Astrocyte (in vitro differentiated cells and primary cell): Measurements from ENCODE around the gene GCK. TPM values are rescaled to one million over a fixed set of nuclear protein-coding genes. Genes with fewer than 3 reads are reported as not detected.

Experiments used
- DNase-seq: peaks from one replicate; pipeline ENCODE4 v3.0.0-alpha.2; 2010; ENCODE audit warnings: low read depth
- FAIRE-seq: peaks from 2 replicates; lab custom pipeline; 2011; peaks lifted over from hg19 to GRCh38; lab: Jason Lieb, UNC
- H2AFZ ChIP-seq: 2 replicates; pipeline ENCODE4 v1.6.0; 2012; ENCODE audit warnings: low read depth, low read length, inconsistent platforms
- H3K27ac ChIP-seq: 2 replicates; pipeline ENCODE4 v1.5.1; 2011; ENCODE audit warnings: low read depth, low read length, inconsistent platforms
- H3K27me3 ChIP-seq: 2 replicates; pipeline ENCODE4 v1.6.0; 2011; ENCODE audit warnings: low read length, inconsistent platforms; ENCODE audit not compliant: insufficient read depth
- H3K36me3 ChIP-seq: 2 replicates; pipeline ENCODE4 v1.5.1; 2011; ENCODE audit warnings: low read length, inconsistent platforms; ENCODE audit not compliant: insufficient read depth
- H3K4me1 ChIP-seq: 2 replicates; pipeline ENCODE4 v1.5.1; 2011; ENCODE audit warnings: low read length, inconsistent platforms; ENCODE audit not compliant: insufficient read depth
- H3K4me2 ChIP-seq: 2 replicates; pipeline ENCODE4 v1.6.0; 2012; ENCODE audit warnings: low read length, inconsistent platforms
- H3K4me3 ChIP-seq: 2 replicates; pipeline ENCODE4 v1.5.1; 2011; ENCODE audit warnings: low read depth, mild to moderate bottlenecking, low read length, inconsistent platforms; ENCODE audit not compliant: insufficient read depth
- H3K79me2 ChIP-seq: 2 replicates; pipeline ENCODE4 v1.6.0; 2012; ENCODE audit warnings: mild to moderate bottlenecking, low read length, inconsistent platforms; ENCODE audit not compliant: insufficient read depth
- H3K9ac ChIP-seq: 2 replicates; pipeline ENCODE4 v1.6.0; 2012; ENCODE audit warnings: mild to moderate bottlenecking, low read length, inconsistent platforms
- H3K9me3 ChIP-seq: 2 replicates; pipeline ENCODE4 v1.5.1; 2012; ENCODE audit warnings: low read depth, mild to moderate bottlenecking, low read length, inconsistent platforms; ENCODE audit not compliant: insufficient read depth
- H4K20me1 ChIP-seq: 2 replicates; pipeline ENCODE4 v1.6.0; 2012; ENCODE audit warnings: low read length, inconsistent platforms; ENCODE audit not compliant: insufficient read depth
- H3K27ac Mint-ChIP-seq: one replicate; pipeline ENCODE4 v1.8.0; 2021; ENCODE audit warnings: mild to moderate bottlenecking, mixed read lengths; ENCODE audit not compliant: unreplicated experiment
- H3K27me3 Mint-ChIP-seq: one replicate; pipeline ENCODE4 v1.8.0; 2021; ENCODE audit warnings: low read depth, mixed read lengths; ENCODE audit not compliant: unreplicated experiment
- H3K36me3 Mint-ChIP-seq: one replicate; pipeline ENCODE4 v1.8.0; 2021; ENCODE audit warnings: low read depth, mixed read lengths; ENCODE audit not compliant: unreplicated experiment
- H3K4me1 Mint-ChIP-seq: one replicate; pipeline ENCODE4 v1.8.0; 2021; ENCODE audit warnings: low read depth, mixed read lengths; ENCODE audit not compliant: unreplicated experiment
- H3K4me3 Mint-ChIP-seq: one replicate; pipeline ENCODE4 v1.8.0; 2021; ENCODE audit warnings: mild to moderate bottlenecking, moderate library complexity, mixed read lengths; ENCODE audit not compliant: unreplicated experiment
- H3K9me3 Mint-ChIP-seq: one replicate; pipeline ENCODE4 v1.8.0; 2021; ENCODE audit warnings: mild to moderate bottlenecking, mixed read lengths; ENCODE audit not compliant: unreplicated experiment
- CTCF ChIP-seq: IDR thresholded peaks from 2 replicates; pipeline ENCODE4 v1.5.1; 2011; ENCODE audit warnings: low read depth, mild to moderate bottlenecking, inconsistent platforms, low read length, moderate library complexity; ENCODE audit not compliant: insufficient read depth
- EZH2 ChIP-seq: IDR thresholded peaks from 2 replicates; pipeline ENCODE4 v1.6.1; 2012; ENCODE audit warnings: mild to moderate bottlenecking, low read length, inconsistent platforms; ENCODE audit not compliant: insufficient read depth
- total RNA-seq: library from RNA; stranded (reverse); gene quantifications from 2 replicates; pipeline ENCODE4 v1.2.1, GENCODE V29; 2021

The GCK gene
- total RNA-seq, 1 donor from 2014 or later: not detected

DNA sequence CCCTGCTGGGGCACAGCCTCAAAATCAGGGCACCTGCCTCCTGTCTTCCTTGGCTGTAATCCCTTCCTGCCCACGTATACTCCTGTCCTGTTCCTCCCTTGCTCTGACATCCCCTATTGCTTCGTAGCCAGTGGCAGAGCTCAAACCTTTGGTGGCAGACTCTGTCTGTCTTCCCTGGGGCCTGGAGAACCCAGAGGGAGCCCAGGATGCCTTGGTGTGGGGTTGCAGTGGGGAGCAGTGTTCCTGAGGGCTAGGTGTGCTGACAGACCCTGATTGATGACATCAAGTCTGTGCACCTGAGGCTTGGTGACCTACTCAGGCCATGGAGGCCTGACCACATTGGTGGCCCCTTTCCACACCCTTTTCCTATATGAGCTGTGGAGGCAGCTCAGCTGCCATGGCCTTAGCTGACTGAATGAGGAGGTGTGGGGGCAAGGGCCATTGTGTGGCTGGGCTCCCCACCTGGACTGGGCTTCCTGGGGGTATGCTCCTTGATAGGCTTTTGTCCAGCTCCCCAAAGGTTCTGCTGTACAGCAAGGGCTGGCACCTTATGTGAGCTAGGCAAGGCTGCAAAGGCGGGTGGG, 5.4 kb upstream of the GCK start:
- H3K4me3 Mint-ChIP-seq: no peak overlapping the region
- H3K27me3 Mint-ChIP-seq: peaks cover 12% of the 10 kb centered on the region
- no peaks in the 10 kb centered on the region for H3K79me2 ChIP-seq
- DNase-seq: no peak
- peaks cover 4% of the 10 kb centered on the region for H3K4me1 ChIP-seq
- H3K27ac ChIP-seq: no peak overlapping the region
- peaks cover 4% of the 10 kb centered on the region for H3K27me3 ChIP-seq
- no peaks in the 10 kb centered on the region for H3K9me3 ChIP-seq
- H3K36me3 ChIP-seq: no peaks in the 10 kb centered on the region
- no peak for TF ChIP-seq CTCF
- TF ChIP-seq EZH2: no peak
- no peak overlapping the region for H3K4me2 ChIP-seq
- H2AFZ ChIP-seq: no peak overlapping the region
- no peaks in the 10 kb centered on the region for H3K36me3 Mint-ChIP-seq
- no peaks in the 10 kb centered on the region for H4K20me1 ChIP-seq
- no peak overlapping the region for H3K9ac ChIP-seq
- H3K4me1 Mint-ChIP-seq: no peaks in the 10 kb centered on the region
- no peak overlapping the region for H3K4me3 ChIP-seq
- FAIRE-seq: no peak
- no peak overlapping the region for H3K27ac Mint-ChIP-seq
- H3K9me3 Mint-ChIP-seq: peaks cover 3% of the 10 kb centered on the region

DNA sequence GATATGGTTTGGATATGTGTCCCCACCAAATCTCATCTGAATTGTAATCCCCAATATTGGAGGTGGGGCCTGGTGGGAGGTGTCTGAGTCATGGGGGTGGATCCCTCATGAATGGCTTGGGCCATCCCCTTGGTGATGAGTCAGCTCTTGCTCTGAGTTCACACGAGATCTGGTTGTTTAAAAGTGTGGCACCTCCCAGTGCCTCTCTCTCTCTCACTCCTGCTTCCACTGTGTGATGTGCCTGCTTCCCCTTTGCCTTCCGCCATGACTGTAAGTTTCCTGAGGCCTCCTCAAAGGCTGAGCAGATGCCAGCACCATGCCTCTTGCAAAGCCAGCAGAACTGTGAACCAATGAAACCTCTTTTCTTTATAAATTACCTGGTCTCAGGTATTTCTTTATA, 4.8 kb upstream of the GCK start:
- H3K9me3 Mint-ChIP-seq: peaks cover 3% of the 10 kb centered on the region
- no peak overlapping the region for H3K27ac Mint-ChIP-seq
- TF ChIP-seq EZH2 (no peak), CTCF (no peak)
- Histone ChIP-seq H4K20me1 (no peaks in the 10 kb centered on the region), H3K9ac (no peak overlapping the region), H3K4me3 (no peak overlapping the region), H3K36me3 (no peaks in the 10 kb centered on the region), H3K4me2 (no peak overlapping the region), H3K9me3 (no peaks in the 10 kb centered on the region), H3K27me3 (peaks cover 4% of the 10 kb centered on the region), H3K79me2 (no peaks in the 10 kb centered on the region), H2AFZ (no peak overlapping the region), H3K27ac (no peak overlapping the region), H3K4me1 (peaks cover 4% of the 10 kb centered on the region)
- no peak for DNase-seq
- no peak overlapping the region for H3K4me3 Mint-ChIP-seq
- no peak for FAIRE-seq
- peaks cover 14% of the 10 kb centered on the region for H3K27me3 Mint-ChIP-seq
- H3K4me1 Mint-ChIP-seq: no peaks in the 10 kb centered on the region
- no peaks in the 10 kb centered on the region for H3K36me3 Mint-ChIP-seq

DNA sequence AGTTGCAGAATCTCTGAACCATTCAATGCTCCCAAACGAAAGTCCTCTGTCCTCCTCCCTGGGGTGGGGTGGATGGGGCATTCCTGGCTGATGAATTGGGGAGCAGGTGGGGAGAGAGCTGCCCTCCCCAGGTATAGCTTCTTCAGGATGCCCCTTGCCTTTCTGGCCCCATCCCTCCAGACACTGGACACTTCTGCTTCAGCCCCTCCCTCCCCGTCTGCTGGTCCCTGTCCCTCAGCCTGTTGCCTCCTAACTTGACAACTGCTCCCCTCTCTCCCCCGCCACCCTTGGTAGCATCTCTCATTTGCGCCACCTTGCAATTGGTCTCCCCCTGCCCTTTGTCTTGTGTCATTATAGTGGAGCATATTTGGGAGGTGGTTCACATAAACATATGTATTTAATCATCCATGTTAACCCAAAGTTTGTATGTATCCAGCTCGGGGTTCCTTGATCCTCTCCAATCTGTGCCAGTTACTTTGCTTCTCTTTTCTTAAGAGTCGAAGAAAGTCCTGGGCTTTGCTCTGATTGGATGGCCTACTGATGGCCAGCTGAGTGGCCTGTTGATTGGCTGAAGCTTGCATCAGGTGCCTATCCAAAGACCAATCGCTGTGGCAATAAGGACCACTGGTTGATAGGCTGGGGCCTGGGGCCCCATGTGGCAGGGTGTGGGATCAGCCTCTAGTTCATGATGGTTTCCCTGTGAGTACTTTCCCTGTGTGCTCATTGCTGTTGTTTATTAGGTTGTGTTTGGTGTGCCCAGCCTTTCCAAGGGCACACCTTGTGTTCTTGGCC, 4.0 kb upstream of the GCK start:
- Histone ChIP-seq H3K27ac (no peak overlapping the region), H3K27me3 (peaks cover 4% of the 10 kb centered on the region), H4K20me1 (no peaks in the 10 kb centered on the region), H3K9ac (no peak overlapping the region), H3K4me3 (no peak overlapping the region), H3K4me1 (peaks cover 4% of the 10 kb centered on the region), H2AFZ (no peak overlapping the region), H3K79me2 (no peaks in the 10 kb centered on the region), H3K9me3 (no peaks in the 10 kb centered on the region), H3K36me3 (no peaks in the 10 kb centered on the region), H3K4me2 (no peak overlapping the region)
- H3K27ac Mint-ChIP-seq: no peak overlapping the region
- DNase-seq (no peak), FAIRE-seq (no peak)
- peaks cover 3% of the 10 kb centered on the region for H3K9me3 Mint-ChIP-seq
- peaks cover 16% of the 10 kb centered on the region for H3K27me3 Mint-ChIP-seq
- no peak for TF ChIP-seq EZH2
- TF ChIP-seq CTCF: no peak
- H3K4me3 Mint-ChIP-seq: no peak overlapping the region
- H3K36me3 Mint-ChIP-seq: no peaks in the 10 kb centered on the region
- H3K4me1 Mint-ChIP-seq: no peaks in the 10 kb centered on the region
